HepG2 (cell line): ENCODE results near the gene SYS1. TPM values are rescaled to one million over a fixed set of nuclear protein-coding genes. Genes with fewer than 3 reads are reported as not detected.
A peak's percentile ranks its signal among the peaks of the same experiment; 100 is the strongest.

Experiments used
- ATF7 ChIP-seq, 2 experiments: fragments of 450-650 bp in 1 of 2; sonication (generic) in 1 of 2; formaldehyde crosslinking in 1 of 2; IDR thresholded peaks; 2 replicates each; pipeline versions ENCODE4 v1.4.0 to v1.6.1; 2016 to 2020; ENCODE audit warnings: antibody characterized with exemption in 1 of 2, mild to moderate bottlenecking in 1 of 2, missing genetic modification reagents in 1 of 2
- HOXA9 ChIP-seq: sonication (generic); formaldehyde crosslinking; IDR thresholded peaks from 2 replicates; pipeline ENCODE4 v1.8.1; 2022; ENCODE audit warnings: missing genetic modification reagents, mild to moderate bottlenecking, moderate library complexity, borderline replicate concordance
- KMT2A ChIP-seq: sonication (generic); formaldehyde crosslinking; IDR thresholded peaks from 2 replicates; pipeline ENCODE4 v1.4.0; 2020; ENCODE audit warnings: missing genetic modification reagents
- MLXIP ChIP-seq: sonication (generic); formaldehyde crosslinking; IDR thresholded peaks from 2 replicates; pipeline ENCODE4 v1.9.0; 2021; ENCODE audit warnings: missing genetic modification reagents, borderline replicate concordance
- MTERF4 ChIP-seq: sonication (generic); formaldehyde crosslinking; IDR thresholded peaks from 2 replicates; pipeline ENCODE4 v1.8.0; 2023; ENCODE audit warnings: mild to moderate bottlenecking, missing genetic modification reagents
- MXI1 ChIP-seq: IDR thresholded peaks from 3 replicates; pipeline ENCODE4 v1.6.1; 2012; ENCODE audit warnings: low read depth, low read length, inconsistent platforms, borderline replicate concordance
- PAX8 ChIP-seq: sonication (generic); formaldehyde crosslinking; IDR thresholded peaks from 2 replicates; pipeline ENCODE4 v1.8.0; 2022; ENCODE audit warnings: mild to moderate bottlenecking, missing genetic modification reagents, borderline replicate concordance
- PBX3 ChIP-seq: sonication (generic); formaldehyde crosslinking; IDR thresholded peaks from 2 replicates; pipeline ENCODE4 v1.8.1; 2023; ENCODE audit warnings: missing genetic modification reagents, inconsistent platforms, borderline replicate concordance
- RBFOX2 ChIP-seq: fragments of 200-400 bp; formaldehyde crosslinking; IDR thresholded peaks from 2 replicates; pipeline ENCODE4 v1.6.1; 2017; ENCODE audit warnings: low read depth, mild to moderate bottlenecking, low read length
- SAFB2 ChIP-seq: sonication (generic); formaldehyde crosslinking; IDR thresholded peaks from 2 replicates; pipeline ENCODE4 v1.5.1; 2020; ENCODE audit warnings: missing genetic modification reagents, low read depth, mild to moderate bottlenecking, borderline replicate concordance
- SP1 ChIP-seq, 2 experiments: fragments of 450-650 bp in 1 of 2; sonication (generic) in 1 of 2; formaldehyde crosslinking in 1 of 2; IDR thresholded peaks; 2 replicates each; pipeline versions ENCODE4 v1.4.0 to v1.6.1; 2016 to 2020; ENCODE audit warnings: missing genetic modification reagents in 1 of 2
- TARDBP ChIP-seq: sonication (generic); formaldehyde crosslinking; IDR thresholded peaks from 2 replicates; pipeline ENCODE4 v1.8.0; 2022; ENCODE audit warnings: mild to moderate bottlenecking, missing genetic modification reagents
- TBX2 ChIP-seq: sonication (generic); formaldehyde crosslinking; IDR thresholded peaks from 2 replicates; pipeline ENCODE4 v1.5.0; 2020; ENCODE audit warnings: missing genetic modification reagents, mild to moderate bottlenecking, borderline replicate concordance
- ZIK1 ChIP-seq: sonication (generic); formaldehyde crosslinking; IDR thresholded peaks from 2 replicates; pipeline ENCODE4 v1.5.0; 2020; ENCODE audit warnings: mild to moderate bottlenecking, low read depth, missing genetic modification reagents, borderline replicate concordance
- ZNF552 ChIP-seq: sonication (generic); formaldehyde crosslinking; IDR thresholded peaks from 2 replicates; pipeline ENCODE4 v1.9.0; 2022; ENCODE audit warnings: missing genetic modification reagents, mild to moderate bottlenecking, borderline replicate concordance
- ZNF674 ChIP-seq: sonication (generic); formaldehyde crosslinking; IDR thresholded peaks from 2 replicates; pipeline ENCODE4 v1.5.0; 2020; ENCODE audit warnings: low read depth, mild to moderate bottlenecking, missing genetic modification reagents
- ZNF749 ChIP-seq: sonication (generic); formaldehyde crosslinking; IDR thresholded peaks from 2 replicates; pipeline ENCODE4 v1.8.0; 2022; ENCODE audit warnings: mild to moderate bottlenecking, missing genetic modification reagents, moderate library complexity, borderline replicate concordance
- polyA plus RNA-seq, 8 experiments: library from polyadenylated mRNA; depleted of rRNA in 3 of 8; stranded (reverse) in 7 of 8; unstranded in 1 of 8; fragments of >200 nt; fragmentation: Illumina TruSeq in 4 of 8; extraction: Trizol in 4 of 8; gene quantifications; 2 replicates each; pipeline versions ENCODE4 v1.2.1 to v1.2.3, GENCODE V29; 2011 to 2016; ENCODE audit warnings: low read depth in 4 of 8, missing spikeins in 1 of 8, mixed read lengths in 1 of 8; ENCODE audit not compliant: insufficient read depth in 1 of 8
- total RNA-seq, 5 experiments: library from RNA; depleted of rRNA; stranded (reverse); fragments of >200 nt; fragmentation: Illumina TruSeq; extraction: Trizol; gene quantifications; 2 replicates each; pipeline ENCODE4 v1.2.3, GENCODE V29; 2016; ENCODE audit warnings: low read depth in 1 of 5
- TF ChIP-seq, protein P1 (sequence below): IDR thresholded peaks from 2 replicates; pipeline ENCODE4 v1.6.1; 2018; ENCODE audit warnings: missing genetic modification reagents
- TF ChIP-seq, protein P2 (sequence below): sonication (generic); formaldehyde crosslinking; IDR thresholded peaks from 2 replicates; pipeline ENCODE4 v1.8.1; 2023; ENCODE audit warnings: mild to moderate bottlenecking, moderate library complexity, missing genetic modification reagents

Gene SYS1
- total and polyA plus RNA-seq, 2 of the 13 experiments (the other 11 are each of a cell fraction or from before 2014, with no cell fraction given), result 38.3 to 65.6 TPM

DNA sequence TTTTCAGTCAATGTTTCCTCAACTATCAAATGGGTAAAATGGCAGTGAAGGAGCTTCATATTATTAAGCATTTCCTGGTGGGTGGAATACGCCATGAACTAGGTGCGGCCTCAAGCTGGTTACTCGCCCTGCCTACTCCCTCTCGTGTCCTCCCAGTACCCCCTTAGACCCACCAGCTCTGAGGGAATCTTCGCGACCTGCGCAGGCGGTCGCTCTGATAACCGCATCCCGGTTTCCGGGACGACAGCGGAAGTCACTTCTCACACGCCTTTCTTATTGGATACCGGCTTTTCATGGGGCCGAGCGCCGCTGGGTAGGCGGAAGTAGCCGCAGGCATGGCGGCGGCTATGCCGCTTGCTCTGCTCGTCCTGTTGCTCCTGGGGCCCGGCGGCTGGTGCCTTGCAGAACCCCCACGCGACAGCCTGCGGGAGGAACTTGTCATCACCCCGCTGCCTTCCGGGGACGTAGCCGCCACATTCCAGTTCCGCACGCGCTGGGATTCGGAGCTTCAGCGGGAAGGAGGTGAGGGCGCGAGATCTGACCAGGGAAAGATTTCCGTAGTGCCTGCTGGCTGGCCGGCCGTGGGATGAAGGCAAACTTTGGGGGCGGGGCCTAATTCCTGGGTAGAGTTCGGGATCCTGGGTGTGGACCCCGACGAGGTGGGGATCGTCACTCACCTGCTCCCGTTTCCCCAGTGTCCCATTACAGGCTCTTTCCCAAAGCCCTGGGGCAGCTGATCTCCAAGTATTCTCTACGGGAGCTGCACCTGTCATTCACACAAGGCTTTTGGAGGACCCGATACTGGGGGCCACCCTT is 53.1 kb downstream of the SYS1 start, which contains the start of gene PIGT (continued):
- TF ChIP-seq MLXIP (CRISPR knock-in tag) (peak; percentile 75; the same call in 1 of the 2 replicates), MXI1 (peak; percentile 97; the same call in 2 of the 3 replicates), PBX3 (CRISPR knock-in tag) (0 out of 2 replicates have a peak, but pooled peaks have one; percentile 34), TBX2 (CRISPR knock-in tag) (peak; percentile 94), RBFOX2 (peak; percentile 97), SAFB2 (CRISPR knock-in tag) (peak; percentile 78; the same call in 1 of the 2 replicates), ZNF749 (CRISPR knock-in tag) (0 out of 2 replicates have a peak, but pooled peaks have one; percentile 15), KMT2A (CRISPR knock-in tag) (peak; percentile 97), MTERF4 (CRISPR knock-in tag) (peak; percentile 84; the same call in 1 of the 2 replicates), HOXA9 (peak; percentile 86; the same call in 1 of the 2 replicates), TARDBP (peak; percentile 94), ZIK1 (CRISPR knock-in tag) (peak; percentile 93), SP1 (IDR thresholded peaks at IDR 0.05) (no peak), SP1 (CRISPR knock-in tag; IDR thresholded peaks at IDR 0.05) (no peak; the same call in 1 of the 2 replicates), ATF7 (IDR thresholded peaks at IDR 0.05) (no peak), ATF7 (CRISPR knock-in tag; IDR thresholded peaks at IDR 0.05) (no peak), PAX8 (CRISPR knock-in tag) (no peak; the same call in 1 of the 2 replicates), ZNF552 (CRISPR knock-in tag) (no peak), ZNF674 (CRISPR knock-in tag) (peak; percentile 75; the same call in 1 of the 2 replicates)
- TF ChIP-seq, protein P1, sequence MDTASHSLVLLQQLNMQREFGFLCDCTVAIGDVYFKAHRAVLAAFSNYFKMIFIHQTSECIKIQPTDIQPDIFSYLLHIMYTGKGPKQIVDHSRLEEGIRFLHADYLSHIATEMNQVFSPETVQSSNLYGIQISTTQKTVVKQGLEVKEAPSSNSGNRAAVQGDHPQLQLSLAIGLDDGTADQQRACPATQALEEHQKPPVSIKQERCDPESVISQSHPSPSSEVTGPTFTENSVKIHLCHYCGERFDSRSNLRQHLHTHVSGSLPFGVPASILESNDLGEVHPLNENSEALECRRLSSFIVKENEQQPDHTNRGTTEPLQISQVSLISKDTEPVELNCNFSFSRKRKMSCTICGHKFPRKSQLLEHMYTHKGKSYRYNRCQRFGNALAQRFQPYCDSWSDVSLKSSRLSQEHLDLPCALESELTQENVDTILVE (CRISPR knock-in tag), result peak; percentile 81
- TF ChIP-seq, protein P2, sequence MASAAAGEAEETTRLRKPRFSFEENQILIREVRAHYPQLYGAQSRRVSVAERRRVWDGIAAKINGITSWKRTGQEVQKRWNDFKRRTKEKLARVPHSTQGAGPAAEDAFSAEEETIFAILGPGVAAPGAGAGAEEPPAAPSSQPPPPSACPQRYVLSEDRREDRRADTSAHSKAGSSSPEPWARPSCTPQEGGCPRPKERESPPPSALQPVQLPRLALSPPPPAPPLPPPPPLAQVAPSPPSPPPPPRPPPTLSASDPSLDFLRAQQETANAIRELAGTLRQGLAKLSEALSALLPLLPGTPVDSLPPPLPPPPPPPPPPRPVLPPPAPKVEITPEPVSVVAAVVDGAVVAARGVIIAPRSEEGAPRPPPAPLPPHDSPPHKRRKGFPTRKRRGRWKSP (CRISPR knock-in tag), result peak; percentile 92
